GM12878 (cell line): ENCODE measurements around the gene MXRA8. TPM values are rescaled to one million over a fixed set of nuclear protein-coding genes. Genes with fewer than 3 reads are reported as not detected.

Experiments
- ATAC-seq: fragments of 200-7000 bp; cut with Tn5 transposase; 3 replicates; pipeline ENCODE4 v1.9.1; 2020; ENCODE audit warnings: mild to moderate bottlenecking, moderate library complexity
- BruUV-seq: library from RNA; stranded (reverse); fragments of 400-500 nt; replicated peaks from 2 replicates; lab custom pipeline; 2021; lab: Mats Ljungman, UMichigan
- CTCF ChIA-PET: fragments of 300-600 bp; sonication (Branson Sonifier 250); formaldehyde crosslinking; extraction: SDS; loops from one replicate; lab custom pipeline; 2021; ENCODE audit warnings: inconsistent platforms; lab: Yijun Ruan, JAX
- POLR2A ChIA-PET: fragments of 350-600 bp; formaldehyde crosslinking; extraction: SDS; loops from one replicate; lab custom pipeline; 2021; ENCODE audit warnings: inconsistent platforms; lab: Charles Lee
- RAD21 ChIA-PET: fragments of 300-600 bp; sonication (Branson Sonifier 250); formaldehyde crosslinking; loops from one replicate; lab custom pipeline; 2023; ENCODE audit warnings: antibody characterized with exemption; ENCODE audit not compliant: unreplicated experiment; lab: Charles Lee
- SMC1A ChIA-PET: fragments of 300-600 bp; sonication (Branson Sonifier 250); formaldehyde crosslinking; loops from one replicate; lab custom pipeline; 2023; ENCODE audit not compliant: unreplicated experiment, uncharacterized antibody; lab: Charles Lee
- DNase-seq: peaks from one replicate; pipeline ENCODE4 v3.0.0-alpha.2; 2011; ENCODE audit warnings: low read depth, low spot score
- FAIRE-seq: peaks from 3 replicates; lab custom pipeline; 2011; peaks lifted over from hg19 to GRCh38; lab: Jason Lieb, UNC
- H2AFZ ChIP-seq: 2 replicates; pipeline ENCODE4 v1.6.0; 2011; ENCODE audit warnings: low read depth, low read length, control low read depth; ENCODE audit not compliant: control insufficient read depth
- H3K27ac ChIP-seq: 2 replicates; pipeline ENCODE4 v1.5.1; 2011; ENCODE audit warnings: control low read depth; ENCODE audit not compliant: control insufficient read depth, insufficient read depth
- H3K27me3 ChIP-seq, 2 experiments: replicated peaks in 1 of 2; 2 replicates each; pipeline versions ENCODE4 v1.6.0 to v1.6.1; 2011; ENCODE audit warnings: low read length in 1 of 2; ENCODE audit not compliant: control insufficient read depth in 2 of 2, insufficient read depth in 2 of 2
- H3K36me3 ChIP-seq, 2 experiments: 2 replicates each; pipeline ENCODE4 v1.5.1; 2011; ENCODE audit warnings: low read length in 1 of 2; ENCODE audit not compliant: control insufficient read depth in 2 of 2, insufficient read depth in 2 of 2
- H3K4me1 ChIP-seq: 2 replicates; pipeline ENCODE4 v1.6.1; 2011; ENCODE audit warnings: mild to moderate bottlenecking, low read length, moderate library complexity, mixed read lengths; ENCODE audit not compliant: control insufficient read depth, insufficient read depth
- H3K4me2 ChIP-seq: 2 replicates; pipeline ENCODE4 v1.6.0; 2011; ENCODE audit warnings: control low read depth; ENCODE audit not compliant: control insufficient read depth, insufficient read depth
- H3K4me3 ChIP-seq: fragments of 200-600 bp; sonication (generic); 2 replicates; pipeline ENCODE4 v1.5.1; 2016
- H3K79me2 ChIP-seq: 2 replicates; pipeline ENCODE4 v1.6.0; 2011; ENCODE audit warnings: low read length; ENCODE audit not compliant: control insufficient read depth, insufficient read depth
- H3K9ac ChIP-seq: 2 replicates; pipeline ENCODE4 v1.8.0; 2011; ENCODE audit warnings: low read length, control low read depth, mixed read lengths; ENCODE audit not compliant: control insufficient read depth, insufficient read depth
- H3K9me3 ChIP-seq: replicated peaks from 3 replicates; pipeline ENCODE4 v1.5.1; 2011; ENCODE audit warnings: mild to moderate bottlenecking, low read length; ENCODE audit not compliant: control insufficient read depth, insufficient read depth
- H4K20me1 ChIP-seq: 2 replicates; pipeline ENCODE4 v1.6.0; 2011; ENCODE audit not compliant: control insufficient read depth, insufficient read depth
- CEBPZ ChIP-seq: fragments of 150-350 bp; IDR thresholded peaks from 2 replicates; pipeline ENCODE4 v1.6.1; 2016; ENCODE audit warnings: low read depth, low read length
- CHD4 ChIP-seq: fragments of 200-600 bp; sonication (generic); IDR thresholded peaks from 2 replicates; pipeline ENCODE4 v1.6.1; 2016; ENCODE audit warnings: mild to moderate bottlenecking
- POLR2A ChIP-seq: IDR thresholded peaks from 2 replicates; pipeline ENCODE4 v1.6.1; 2011; ENCODE audit warnings: low read depth, mild to moderate bottlenecking, low read length
- RAD21 ChIP-seq: IDR thresholded peaks from 2 replicates; pipeline ENCODE4 v1.6.1; 2011; ENCODE audit warnings: mild to moderate bottlenecking, low read depth, low read length, moderate library complexity; ENCODE audit not compliant: insufficient read depth
- REST ChIP-seq: IDR thresholded peaks from 2 replicates; pipeline ENCODE4 v1.6.1; 2012; ENCODE audit warnings: mild to moderate bottlenecking, low read depth, low read length
- SUZ12 ChIP-seq: fragments of 200-600 bp; sonication (generic); IDR thresholded peaks from one replicate; pipeline ENCODE4 v1.6.1; 2018; ENCODE audit warnings: antibody characterized with exemption, mild to moderate bottlenecking; ENCODE audit not compliant: unreplicated experiment
- WGBS: methylation state at CpG from one replicate; pipeline ENCODE4 v1.1.6; 2016; ENCODE audit warnings: low lambda C conversion rate; ENCODE audit not compliant: insufficient replicate concordance, insufficient coverage; ENCODE audit errors: missing lambda C conversion rate; 5-methylcytosine and 5-hydroxymethylcytosine counted together
- in situ Hi-C: fragments of 300-500 bp; cut with MboI; formaldehyde crosslinking; loops from 9 replicates; pipeline ENCODE4 v1.14.3; 2018; ENCODE audit warnings: mixed read lengths
- intact Hi-C: fragments of 100-400 bp; cut with micrococcal nuclease; formaldehyde crosslinking; loops from one replicate; pipeline ENCODE4 v1.14.2; 2022; ENCODE audit not compliant: unreplicated experiment
- polyA plus RNA-seq, 11 experiments: library from polyadenylated mRNA; depleted of rRNA in 4 of 11; unstranded in 6 of 11; stranded (reverse) in 5 of 11; fragments of >200 nt; fragmentation: Nextera tagmentation in 4 of 11; fragmentation: Illumina TruSeq in 1 of 11; extraction: Ambion mirVana in 4 of 11; extraction: Trizol in 1 of 11; gene quantifications; 1 replicate in 1 of 11; 2 replicates in 10 of 11; pipeline versions ENCODE4 v1.2.1 to v1.2.3, GENCODE V29; 2011 to 2016; ENCODE audit warnings: inconsistent platforms in 2 of 11, missing spikeins in 2 of 11, low read depth in 1 of 11
- total RNA-seq, 4 experiments: library from RNA; depleted of rRNA in 3 of 4; stranded (reverse); fragments of >200 nt in 3 of 4; fragmentation: Illumina TruSeq in 1 of 4; extraction: Trizol in 1 of 4; gene quantifications; 2 replicates each; pipeline versions ENCODE4 v1.2.1 to v1.2.3, GENCODE V29; 2013 to 2021

MXRA8 gene
- total and polyA plus RNA-seq, 10 of the 15 experiments (the other 5 are each of a cell fraction or from before 2014, with no cell fraction given): 0.11 to 0.54 (median 0.21) TPM; not detected in 6

- Histone ChIP-seq H3K36me3 (peaks cover 0 to 2% of the 10 kb centered on the region in 2 experiments; a peak in 2 of 4 replicates), H3K9me3 (no peaks in the 10 kb centered on the region), H3K27ac (no peak overlapping the region), H3K27me3 (no peaks in the 10 kb centered on the region), H2AFZ (no peak overlapping the region), H3K79me2 (no peaks in the 10 kb centered on the region), H3K4me2 (no peak overlapping the region), H3K4me3 (no peak overlapping the region), H3K9ac (no peak overlapping the region), H3K4me1 (no peaks in the 10 kb centered on the region), H4K20me1 (no peaks in the 10 kb centered on the region)
- no peak for FAIRE-seq
- TF ChIP-seq RAD21 (no peak), REST (peak; percentile 86)
- no peak for DNase-seq
- in situ Hi-C loops (no loop called here), intact Hi-C loops (no loop called here)
- ChIA-PET CTCF (no interaction called here), SMC1A (no interaction called here), RAD21 (no interaction called here), POLR2A (no interaction called here)
- WGBS: 97% methylated on average over 9 of the region's 11 CpGs
- BruUV-seq: no TSS peak
- ATAC-seq: no peak
Measured at GRCh38 chr1:1334835-1335234, 23.5 kb downstream of the MXRA8 start.

GRCh38 chr1:1333551-1334241 lies 24.7 kb downstream of the MXRA8 start:
- ChIA-PET SMC1A (no interaction called here), POLR2A (no interaction called here), RAD21 (no interaction called here), CTCF (no interaction called here)
- 88% methylated on average over 36 of the region's 36 CpGs for WGBS
- intact Hi-C loops (no loop called here), in situ Hi-C loops (no loop called here)
- no peaks in the 10 kb centered on the region for H3K79me2 ChIP-seq
- H3K4me3 ChIP-seq: no peak overlapping the region
- no peak overlapping the region for H3K9ac ChIP-seq
- no TSS peak for BruUV-seq
- no peaks in the 10 kb centered on the region for H3K27me3 ChIP-seq
- no peak overlapping the region for H2AFZ ChIP-seq
- DNase-seq: no peak
- no peaks in the 10 kb centered on the region for H3K9me3 ChIP-seq
- peaks cover 0 to 2% of the 10 kb centered on the region in 2 experiments; a peak in 2 of 4 replicates for H3K36me3 ChIP-seq
- no peak overlapping the region for H3K27ac ChIP-seq
- no peak for ATAC-seq
- FAIRE-seq: no peak
- H3K4me2 ChIP-seq: no peak overlapping the region
- no peaks in the 10 kb centered on the region for H4K20me1 ChIP-seq
- H3K4me1 ChIP-seq: no peaks in the 10 kb centered on the region
- TF ChIP-seq POLR2A (0 out of 2 replicates have a peak, but pooled peaks have one; percentile 45), SUZ12 (no peak), CEBPZ (no peak), CHD4 (no peak)
